H54 (cell line): ENCODE data around the gene DTHD1.

Experiments
- DNase-seq: peaks from one replicate; pipeline ENCODE4 v3.0.0; 2011; ENCODE audit warnings: low spot score, mixed read lengths; ENCODE audit not compliant: insufficient read length
- FAIRE-seq: peaks from 3 replicates; lab custom pipeline; 2011; peaks lifted over from hg19 to GRCh38; lab: Jason Lieb, UNC
- POLR2A ChIP-seq: IDR thresholded peaks from 2 replicates; pipeline ENCODE4 v1.6.1; 2011; ENCODE audit warnings: low read depth, mild to moderate bottlenecking, low read length

Gene DTHD1

GRCh38 chr4:36332023-36332781, 50.8 kb downstream of the DTHD1 start:
- FAIRE-seq (no peak), DNase-seq (no peak)
- no peak for TF ChIP-seq POLR2A

GRCh38 chr4:36332782-36333131, 51.3 kb downstream of the DTHD1 start:
- DNase-seq (no peak), FAIRE-seq (no peak)
- no peak for TF ChIP-seq POLR2A

- TF ChIP-seq POLR2A = no peak
- FAIRE-seq (no peak), DNase-seq (no peak)
Observed at GRCh38 chr4:36333303-36333877, 52.0 kb downstream of the DTHD1 start.

- no peak for TF ChIP-seq POLR2A
- DNase-seq = no peak
- FAIRE-seq = no peak
Observed at GRCh38 chr4:36337665-36338185, 56.3 kb downstream of the DTHD1 start.

GRCh38 chr4:36338973-36339372, 57.6 kb downstream of the DTHD1 start:
- no peak for TF ChIP-seq POLR2A
- no peak for DNase-seq
- no peak for FAIRE-seq

- DNase-seq (no peak), FAIRE-seq (no peak)
- no peak for TF ChIP-seq POLR2A
Observed at GRCh38 chr4:36341936-36342335, 60.5 kb downstream of the DTHD1 start.

GRCh38 chr4:36343501-36344175, 62.2 kb downstream of the DTHD1 start:
- DNase-seq = no peak
- FAIRE-seq = no peak
- no peak for TF ChIP-seq POLR2A

GRCh38 chr4:36348403-36348938, 67.1 kb downstream of the DTHD1 start:
- FAIRE-seq = no peak
- TF ChIP-seq POLR2A = no peak
- no peak for DNase-seq

GRCh38 chr4:36349938-36350549, 68.6 kb downstream of the DTHD1 start:
- no peak for TF ChIP-seq POLR2A
- DNase-seq = no peak
- FAIRE-seq = no peak

GRCh38 chr4:36351082-36351666, 69.8 kb downstream of the DTHD1 start:
- TF ChIP-seq POLR2A = no peak
- FAIRE-seq (no peak), DNase-seq (peak; percentile 4)

GRCh38 chr4:36353998-36354397, 72.6 kb downstream of the DTHD1 start:
- DNase-seq = no peak
- no peak for TF ChIP-seq POLR2A
- no peak for FAIRE-seq

- no peak for DNase-seq
- no peak for TF ChIP-seq POLR2A
- FAIRE-seq = no peak
Observed at GRCh38 chr4:36358173-36358572, 76.8 kb downstream of the DTHD1 start.

- FAIRE-seq (no peak), DNase-seq (no peak)
- no peak for TF ChIP-seq POLR2A
Observed at GRCh38 chr4:36360755-36361154, 79.3 kb downstream of the DTHD1 start.

GRCh38 chr4:36363024-36363423, 81.6 kb downstream of the DTHD1 start:
- TF ChIP-seq POLR2A = no peak
- no peak for DNase-seq

More at GRCh38 chr4:36363024-36363423, 81.6 kb downstream of the DTHD1 start:
- FAIRE-seq = no peak
